Progenitor cell of endocrine pancreas (in vitro differentiated cells): ENCODE data around the gene MSL1. TPM values are rescaled to one million over a fixed set of nuclear protein-coding genes. Genes with fewer than 3 reads are reported as not detected.
"Not testable (repeated sequence)": the region's sequence is repeated elsewhere in the genome, so short reads cannot be mapped to it uniquely, and the experiment has no call there.

Source experiments
- DNase-seq: peaks from one replicate; pipeline ENCODE4 v3.0.0; 2021; ENCODE audit warnings: low spot score; ENCODE audit not compliant: unreplicated experiment
- H3K27ac Mint-ChIP-seq: 2 replicates; pipeline ENCODE4 v1.8.0; 2021; ENCODE audit warnings: mild to moderate bottlenecking, moderate library complexity, mixed read lengths
- H3K27me3 Mint-ChIP-seq: 2 replicates; pipeline ENCODE4 v1.8.0; 2021; ENCODE audit warnings: mixed read lengths
- H3K36me3 Mint-ChIP-seq: 2 replicates; pipeline ENCODE4 v1.8.0; 2022; ENCODE audit warnings: mixed read lengths; ENCODE audit not compliant: insufficient read depth
- H3K4me1 Mint-ChIP-seq: 2 replicates; pipeline ENCODE4 v1.8.0; 2021; ENCODE audit warnings: low read depth, mixed read lengths
- H3K4me3 Mint-ChIP-seq: 2 replicates; pipeline ENCODE4 v1.8.0; 2021; ENCODE audit warnings: low read depth, mild to moderate bottlenecking, moderate library complexity, mixed read lengths
- H3K9me3 Mint-ChIP-seq: 2 replicates; pipeline ENCODE4 v1.8.0; 2021; ENCODE audit warnings: low read depth, mixed read lengths
- total RNA-seq: library from RNA; stranded (reverse); gene quantifications from 2 replicates; pipeline ENCODE4 v1.2.1, GENCODE V29; 2021
- TF ChIP-seq, protein P1 (sequence below): fragments of 200-600 bp; sonication (generic); IDR thresholded peaks from one replicate; pipeline ENCODE4 v1.5.0; 2021; ENCODE audit warnings: antibody characterized with exemption, mild to moderate bottlenecking; ENCODE audit not compliant: unreplicated experiment

The MSL1 gene
- total RNA-seq, 1 donor from 2014 or later, result 143 TPM

DNA sequence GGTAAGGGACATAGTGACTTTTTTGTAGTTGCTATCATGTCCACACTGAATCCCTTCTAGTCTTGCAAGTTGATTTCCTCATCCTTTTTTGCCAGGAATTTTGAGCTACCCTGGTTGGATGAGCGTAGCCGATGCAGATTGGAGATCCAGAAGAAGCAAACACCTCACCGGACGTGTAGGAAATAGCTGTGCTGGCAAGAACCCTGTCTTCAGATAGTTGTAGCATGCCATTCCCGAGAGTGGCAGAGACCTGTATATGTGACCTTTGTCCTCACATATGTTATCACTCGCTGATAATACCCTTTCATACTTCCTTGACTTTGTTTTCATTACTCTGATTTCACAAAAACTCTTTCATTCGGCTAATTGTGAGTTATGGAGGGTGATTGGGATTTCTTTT lies 12.4 kb downstream of the MSL1 start:
- TF ChIP-seq, protein P1, sequence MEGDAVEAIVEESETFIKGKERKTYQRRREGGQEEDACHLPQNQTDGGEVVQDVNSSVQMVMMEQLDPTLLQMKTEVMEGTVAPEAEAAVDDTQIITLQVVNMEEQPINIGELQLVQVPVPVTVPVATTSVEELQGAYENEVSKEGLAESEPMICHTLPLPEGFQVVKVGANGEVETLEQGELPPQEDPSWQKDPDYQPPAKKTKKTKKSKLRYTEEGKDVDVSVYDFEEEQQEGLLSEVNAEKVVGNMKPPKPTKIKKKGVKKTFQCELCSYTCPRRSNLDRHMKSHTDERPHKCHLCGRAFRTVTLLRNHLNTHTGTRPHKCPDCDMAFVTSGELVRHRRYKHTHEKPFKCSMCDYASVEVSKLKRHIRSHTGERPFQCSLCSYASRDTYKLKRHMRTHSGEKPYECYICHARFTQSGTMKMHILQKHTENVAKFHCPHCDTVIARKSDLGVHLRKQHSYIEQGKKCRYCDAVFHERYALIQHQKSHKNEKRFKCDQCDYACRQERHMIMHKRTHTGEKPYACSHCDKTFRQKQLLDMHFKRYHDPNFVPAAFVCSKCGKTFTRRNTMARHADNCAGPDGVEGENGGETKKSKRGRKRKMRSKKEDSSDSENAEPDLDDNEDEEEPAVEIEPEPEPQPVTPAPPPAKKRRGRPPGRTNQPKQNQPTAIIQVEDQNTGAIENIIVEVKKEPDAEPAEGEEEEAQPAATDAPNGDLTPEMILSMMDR, result no peak
- DNase-seq, result no peak
- no peaks in the 10 kb centered on the region for H3K27me3 Mint-ChIP-seq
- H3K4me1 Mint-ChIP-seq, result peaks cover 10% of the 10 kb centered on the region
- peak overlapping the region; percentile 75 for H3K27ac Mint-ChIP-seq
- no peaks in the 10 kb centered on the region for H3K9me3 Mint-ChIP-seq
- no peak overlapping the region for H3K4me3 Mint-ChIP-seq
- peaks cover 48% of the 10 kb centered on the region for H3K36me3 Mint-ChIP-seq

DNA sequence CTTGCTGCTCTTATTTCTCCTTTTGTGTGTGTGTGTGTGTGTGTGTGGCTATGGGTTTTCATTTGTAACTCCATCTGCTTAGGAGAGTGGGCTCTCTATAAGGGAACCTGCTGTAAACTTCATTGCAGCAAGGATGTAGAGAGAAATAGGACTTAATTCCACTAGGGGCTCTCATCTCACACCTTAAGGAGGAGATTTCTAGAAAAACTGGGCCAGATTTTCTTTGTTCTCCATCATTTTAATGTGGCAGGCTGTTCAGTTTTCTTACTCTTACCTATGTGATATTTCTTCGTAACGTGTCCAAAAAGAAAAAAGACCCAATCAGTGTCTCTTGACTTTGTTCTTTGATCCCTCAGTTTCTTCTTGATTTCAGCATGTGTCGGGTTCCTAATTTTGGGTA lies 14.0 kb downstream of the MSL1 start:
- Mint-ChIP-seq H3K27me3 (no peaks in the 10 kb centered on the region), H3K4me1 (peaks cover 15% of the 10 kb centered on the region), H3K9me3 (no peaks in the 10 kb centered on the region), H3K36me3 (peaks cover 33% of the 10 kb centered on the region), H3K27ac (peak overlapping the region; percentile 88), H3K4me3 (no peak overlapping the region)
- no peak for DNase-seq
- TF ChIP-seq, protein P1, result no peak

DNA sequence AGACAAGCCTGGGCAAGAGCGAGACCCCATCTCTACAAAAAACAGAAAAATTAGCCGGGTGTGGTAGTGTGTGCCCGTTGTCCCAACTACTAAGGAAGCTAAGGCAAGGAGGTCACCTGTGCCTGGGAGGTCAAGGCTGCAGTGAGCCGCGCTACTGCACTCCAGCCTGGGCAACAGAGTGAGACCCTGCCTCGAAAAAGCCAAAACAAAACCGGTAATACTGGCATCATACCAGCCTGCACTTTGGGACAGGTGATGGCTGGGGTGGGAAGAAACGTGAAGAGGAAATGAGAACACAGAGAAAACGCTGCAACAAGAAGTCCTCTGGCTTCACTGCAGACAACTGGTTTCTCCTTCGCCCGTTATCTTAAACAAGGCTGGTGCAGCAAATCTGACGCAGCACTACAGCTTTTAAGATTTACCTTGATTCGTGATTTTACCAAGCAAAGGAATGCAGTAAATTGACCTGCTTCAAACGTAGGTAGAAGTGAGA lies 17.8 kb downstream of the MSL1 start:
- DNase-seq, result no peak
- peaks cover 14% of the 10 kb centered on the region for H3K4me1 Mint-ChIP-seq
- H3K36me3 Mint-ChIP-seq, result peaks cover 21% of the 10 kb centered on the region

DNA sequence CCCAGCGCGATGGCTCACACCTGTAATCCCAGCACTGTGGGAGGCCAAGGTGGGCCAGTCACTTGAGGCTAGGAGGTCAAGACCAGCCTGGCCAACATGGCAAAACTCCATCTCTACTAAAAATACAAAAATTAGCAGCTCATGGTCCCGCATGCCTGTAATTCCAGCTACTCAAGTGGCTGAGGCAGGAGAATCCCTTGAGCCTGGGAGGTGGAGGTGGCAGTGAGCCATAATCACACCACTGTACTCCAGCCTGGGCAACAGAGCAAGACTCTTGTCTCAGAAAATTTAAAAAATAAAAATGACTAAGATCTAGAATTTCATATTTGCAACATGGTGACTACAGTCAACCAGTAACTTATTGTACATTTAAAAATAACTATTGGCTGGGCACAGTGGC lies 21.4 kb downstream of the MSL1 start:
- not testable (repeated sequence) for H3K4me3 Mint-ChIP-seq, H3K27me3 Mint-ChIP-seq, DNase-seq, H3K9me3 Mint-ChIP-seq, H3K27ac Mint-ChIP-seq
- Mint-ChIP-seq H3K36me3 (peaks cover 21% of the 10 kb centered on the region), H3K4me1 (peaks cover 13% of the 10 kb centered on the region)

More for the DNA sequence above, 17.8 kb downstream of the MSL1 start:
- H3K27ac Mint-ChIP-seq, result peak overlapping the region; percentile 98
- TF ChIP-seq, protein P1, result no peak
- no peaks in the 10 kb centered on the region for H3K9me3 Mint-ChIP-seq
- H3K27me3 Mint-ChIP-seq, result no peaks in the 10 kb centered on the region
- H3K4me3 Mint-ChIP-seq, result peak overlapping the region; percentile 93

DNA sequence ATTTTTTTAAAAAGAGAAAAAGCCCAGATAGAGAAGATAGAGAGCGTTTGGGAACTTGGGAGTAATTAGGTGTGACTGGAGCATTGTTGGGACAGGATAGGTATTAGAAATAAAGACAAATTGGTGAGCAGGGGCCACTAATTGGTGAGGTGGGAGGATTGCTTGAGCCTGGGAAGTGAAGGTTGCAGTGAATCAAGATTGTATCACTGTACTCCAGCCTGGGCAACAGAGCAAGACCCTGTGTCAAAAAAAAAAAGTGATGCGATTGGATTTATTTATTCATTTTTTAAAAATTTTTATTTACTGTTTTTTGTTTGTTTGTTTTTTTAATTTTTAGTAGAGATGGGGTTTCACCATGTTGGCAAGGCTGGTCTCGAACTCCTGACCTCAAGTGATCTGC lies 23.7 kb downstream of the MSL1 start:
- Mint-ChIP-seq H3K27ac (peak overlapping the region; percentile 49), H3K9me3 (no peaks in the 10 kb centered on the region), H3K36me3 (peaks cover 35% of the 10 kb centered on the region), H3K4me3 (no peak overlapping the region), H3K27me3 (no peaks in the 10 kb centered on the region), H3K4me1 (peaks cover 9% of the 10 kb centered on the region)
- TF ChIP-seq, protein P1, result no peak
- DNase-seq, result no peak

DNA sequence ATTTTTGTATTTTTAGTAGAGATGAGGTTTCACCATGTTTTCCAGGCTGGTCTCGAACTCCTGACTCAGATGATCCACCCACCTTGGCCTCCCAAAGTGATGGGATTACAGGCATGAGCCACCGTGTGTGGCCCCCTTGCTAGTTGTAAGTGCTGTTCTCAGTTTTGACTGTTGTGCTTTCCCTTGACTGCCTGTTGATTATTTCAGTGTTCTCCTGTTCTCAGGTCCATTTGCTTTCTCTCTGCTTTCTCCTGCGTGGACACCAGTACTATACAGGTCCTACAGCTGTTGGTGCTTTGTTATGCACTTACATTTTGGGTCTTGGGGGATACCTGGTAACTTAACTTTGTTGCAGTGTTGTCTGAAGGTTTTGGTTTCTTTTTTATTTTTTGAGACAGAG lies 26.8 kb downstream of the MSL1 start:
- Mint-ChIP-seq H3K36me3 (peaks cover 34% of the 10 kb centered on the region), H3K27ac (no peak overlapping the region)
- TF ChIP-seq, protein P1, result no peak

More for the DNA sequence above, 26.8 kb downstream of the MSL1 start:
- H3K4me3 Mint-ChIP-seq, result no peak overlapping the region
- no peaks in the 10 kb centered on the region for H3K9me3 Mint-ChIP-seq
- H3K4me1 Mint-ChIP-seq, result no peaks in the 10 kb centered on the region
- H3K27me3 Mint-ChIP-seq, result no peaks in the 10 kb centered on the region
- no peak for DNase-seq
